GM18861 (cell line): Measurements from ENCODE around the gene LIX1L.

ENCODE experiments used
- ATAC-seq: cut with Tn5 transposase; IDR thresholded peaks from one replicate; pipeline ENCODE4 v1.9.1; 2021; ENCODE audit not compliant: unreplicated experiment

Gene LIX1L

DNA sequence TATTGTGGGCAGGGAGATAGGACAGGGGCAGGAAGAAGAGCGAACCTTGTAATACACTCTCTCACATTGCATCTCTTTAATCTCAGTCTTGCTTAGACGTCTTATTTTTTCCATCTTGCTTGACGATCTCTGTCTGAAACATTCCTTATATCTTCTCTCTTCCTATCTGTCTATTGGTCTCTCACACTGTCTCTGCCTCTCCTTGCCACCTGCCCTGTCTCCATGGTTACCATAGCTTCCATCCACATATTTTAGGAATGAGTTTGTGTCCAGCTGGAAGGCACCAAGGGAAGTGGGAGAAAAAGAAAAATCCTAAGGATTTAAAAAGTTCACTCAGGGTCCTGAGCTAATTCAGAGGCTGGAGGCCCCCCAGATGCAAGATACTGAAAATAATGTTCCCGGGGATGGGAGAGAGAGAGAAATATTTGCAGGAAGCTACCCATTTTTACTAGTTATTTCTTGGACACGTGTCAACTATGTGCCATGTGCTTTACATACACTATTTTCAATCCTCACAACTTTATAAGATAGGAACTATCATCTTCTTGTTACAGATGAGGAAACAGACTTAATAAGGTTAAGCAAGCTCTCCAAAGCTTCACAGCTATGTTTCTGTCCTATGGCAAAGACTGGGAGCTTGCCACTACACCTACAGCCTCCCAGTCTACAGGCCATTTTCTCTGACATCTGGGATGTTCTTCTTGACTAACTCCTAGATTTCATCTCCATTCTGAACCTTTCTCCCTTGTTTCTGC is 5.6 kb upstream of the LIX1L start:
- no peak for ATAC-seq

DNA sequence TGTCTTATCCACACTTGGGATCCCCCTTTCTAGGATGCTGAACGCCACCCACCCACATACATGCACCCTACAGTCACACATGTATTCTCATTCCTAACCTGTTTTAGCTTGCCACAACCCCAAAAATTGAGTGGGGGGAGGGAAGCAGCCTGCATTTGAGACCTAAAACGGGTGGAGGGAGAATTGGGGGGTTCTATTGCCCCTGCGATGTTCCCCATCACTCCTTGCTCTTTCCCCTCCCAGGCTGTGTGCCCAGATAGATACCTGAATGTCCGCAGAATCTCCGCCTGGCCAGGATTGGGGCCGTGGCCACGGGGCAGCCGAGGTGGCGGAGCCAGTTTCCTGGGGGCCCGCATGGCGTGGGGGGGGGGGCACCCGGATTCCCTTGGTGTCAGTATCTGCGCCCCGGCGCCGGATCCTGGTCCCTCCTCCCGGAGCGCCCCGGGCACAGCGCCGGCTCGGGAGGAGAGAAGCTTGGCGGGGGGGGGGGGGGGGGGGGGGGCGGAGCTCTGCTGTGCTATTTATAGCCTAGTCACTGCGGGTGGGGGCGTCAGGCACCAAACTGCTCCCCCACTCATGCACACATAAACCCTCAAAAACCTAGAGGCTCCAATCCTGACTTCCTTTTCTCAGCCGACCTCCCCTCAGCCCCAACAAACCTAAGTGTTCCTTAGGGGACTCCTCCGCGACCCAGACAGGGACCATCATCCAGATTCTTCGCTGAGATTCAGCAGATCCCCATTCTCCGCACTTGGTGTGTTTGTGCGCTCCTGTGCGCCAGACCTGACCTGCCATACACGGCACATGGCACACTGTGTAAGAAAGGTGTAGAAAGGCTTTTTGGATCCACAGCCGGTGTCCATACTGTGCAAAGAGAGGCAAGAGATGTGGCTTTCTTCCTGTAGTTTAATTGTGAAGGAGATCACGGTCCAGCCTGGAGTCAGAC is 4.6 kb upstream of the LIX1L start:
- no peak for ATAC-seq

GRCh38 chr1:145961425-145962156 is 3.8 kb upstream of the LIX1L start:
- no peak for ATAC-seq

GRCh38 chr1:145961109-145961424 is 3.2 kb upstream of the LIX1L start:
- ATAC-seq = no peak

GRCh38 chr1:145960468-145961108 is 2.8 kb upstream of the LIX1L start:
- ATAC-seq = no peak

DNA sequence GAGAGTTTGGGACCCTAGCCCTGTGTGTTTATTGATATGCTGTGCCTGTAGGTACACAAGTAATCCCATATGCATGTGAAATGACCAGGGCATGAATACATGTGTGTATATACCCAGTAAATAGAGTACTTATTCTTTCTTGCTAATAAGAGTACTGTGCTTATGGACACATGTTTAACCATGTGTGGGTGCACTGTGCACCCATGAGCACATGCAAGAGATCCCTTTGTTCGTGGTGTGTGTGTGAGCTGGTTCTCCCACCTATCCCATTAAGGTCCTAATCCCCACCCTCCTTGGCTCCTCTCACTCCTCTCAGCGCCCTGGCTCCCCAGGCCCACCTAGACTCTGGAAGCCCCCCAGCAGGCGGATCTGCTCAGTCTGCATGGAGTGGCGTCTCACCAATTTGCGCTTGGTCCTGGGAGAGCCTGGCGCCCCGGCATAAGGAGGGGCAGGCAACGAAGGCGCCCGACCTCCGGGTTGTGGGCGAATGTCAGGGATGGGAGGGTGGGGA is 2.2 kb upstream of the LIX1L start:
- ATAC-seq = no peak

GRCh38 chr1:145959333-145959732 is 1.5 kb upstream of the LIX1L start:
- ATAC-seq = no peak

DNA sequence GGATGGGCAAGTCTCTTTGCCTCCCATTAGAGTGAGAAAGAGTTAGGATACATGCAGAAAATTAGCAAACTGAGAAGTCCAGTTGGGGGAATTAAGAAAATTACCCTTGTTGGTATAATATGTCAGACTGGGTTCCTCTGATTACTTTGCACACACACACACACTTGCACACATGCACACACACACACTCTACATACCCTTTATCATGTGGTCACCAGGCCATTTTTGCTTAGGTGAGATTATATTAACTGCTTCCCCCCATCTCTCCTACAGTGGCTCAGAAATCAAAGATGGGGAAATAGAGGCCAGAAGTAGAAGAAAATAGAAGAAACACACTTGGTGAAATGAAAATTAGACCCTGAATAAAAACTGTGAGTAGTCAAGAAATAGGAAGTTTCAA is 917 bp upstream of the LIX1L start:
- ATAC-seq = no peak

- no peak for ATAC-seq
Measured at GRCh38 chr1:145956781-145957442, 905 bp downstream of the LIX1L start.

- no peak for ATAC-seq
Measured at GRCh38 chr1:145956361-145956760, 1.5 kb downstream of the LIX1L start.

DNA sequence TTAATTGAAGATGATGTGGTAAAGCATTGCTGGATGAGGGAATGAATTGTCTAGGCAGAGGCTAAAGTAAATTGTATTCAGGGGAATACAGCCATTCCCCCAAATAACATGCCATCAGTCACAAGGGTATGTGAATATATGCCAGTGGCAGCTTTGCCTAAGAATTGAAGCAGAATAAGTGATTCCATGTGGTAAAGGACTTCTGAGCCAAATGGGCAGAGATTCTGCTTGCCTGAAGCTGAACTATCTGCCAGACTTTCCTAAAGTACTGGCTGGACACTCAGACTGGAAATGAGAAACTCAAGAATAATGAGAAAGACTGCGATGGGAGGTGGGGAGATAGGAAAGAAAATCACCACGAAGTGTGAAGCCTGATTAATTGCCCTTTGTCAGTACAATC is 2.4 kb downstream of the LIX1L start:
- ATAC-seq = no peak

- ATAC-seq = no peak
Measured at GRCh38 chr1:145953861-145954260, 4.0 kb downstream of the LIX1L start.

DNA sequence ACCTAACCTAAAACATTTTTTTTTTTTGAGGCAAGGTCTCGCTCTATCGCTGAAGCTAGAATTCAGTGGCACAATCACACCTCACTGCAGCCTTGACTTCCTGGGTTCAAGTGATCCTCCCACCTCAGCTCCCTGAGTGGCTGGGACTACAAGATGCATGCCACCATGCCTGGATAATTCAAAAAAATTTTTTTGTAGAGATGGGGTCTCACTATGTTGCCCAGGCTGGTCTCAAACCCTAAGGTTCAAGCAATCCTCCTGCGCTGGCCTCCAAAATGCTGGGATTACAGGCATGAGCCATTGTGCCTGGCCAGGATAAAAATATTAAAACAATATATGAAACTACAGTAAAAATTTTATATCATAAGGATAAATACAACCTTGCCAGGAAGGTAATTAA is 4.9 kb downstream of the LIX1L start:
- ATAC-seq = no peak

GRCh38 chr1:145951526-145951925 is 6.3 kb downstream of the LIX1L start:
- no peak for ATAC-seq

DNA sequence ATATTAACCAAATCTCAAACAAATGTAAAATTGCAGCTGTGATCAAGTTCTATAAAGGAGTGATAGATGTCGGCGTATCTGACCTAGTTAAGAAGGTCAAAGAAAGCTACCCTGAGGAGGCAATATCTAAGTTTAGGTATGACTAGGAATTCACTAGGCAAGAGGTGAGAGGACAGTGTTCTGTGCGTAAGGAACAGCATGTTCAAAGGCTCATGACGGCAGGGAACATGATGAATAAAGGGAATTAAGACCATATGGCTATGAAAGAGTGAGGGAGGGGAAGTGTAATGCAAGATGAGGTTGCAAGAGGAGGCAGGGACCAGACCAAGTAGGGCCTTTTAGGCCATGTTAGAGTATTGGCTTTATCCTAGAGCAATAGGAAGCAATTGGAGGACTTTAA is 8.6 kb downstream of the LIX1L start:
- no peak for ATAC-seq

DNA sequence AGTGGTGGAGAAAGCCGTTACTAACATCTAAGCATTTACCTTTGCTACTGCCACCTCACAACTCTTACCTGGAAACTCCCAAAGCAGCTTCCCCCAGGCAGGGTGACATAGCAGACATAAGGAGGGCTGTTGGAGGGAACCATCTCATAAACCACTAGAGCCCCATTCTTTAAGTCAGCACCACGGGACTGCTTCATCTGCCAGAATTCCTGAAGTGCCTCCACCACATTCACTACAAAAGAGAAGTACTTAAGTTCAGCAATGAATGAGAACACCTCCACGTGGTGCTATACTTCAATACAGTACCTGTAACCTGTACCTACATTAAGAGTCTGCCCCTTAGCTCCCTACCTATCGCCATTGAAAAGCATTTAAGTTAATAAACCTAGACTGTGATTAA is 10.3 kb downstream of the LIX1L start:
- no peak for ATAC-seq

- ATAC-seq = no peak
Measured at GRCh38 chr1:145946477-145946986, 11.3 kb downstream of the LIX1L start.

GRCh38 chr1:145944532-145944931 is 13.3 kb downstream of the LIX1L start:
- ATAC-seq = no peak

DNA sequence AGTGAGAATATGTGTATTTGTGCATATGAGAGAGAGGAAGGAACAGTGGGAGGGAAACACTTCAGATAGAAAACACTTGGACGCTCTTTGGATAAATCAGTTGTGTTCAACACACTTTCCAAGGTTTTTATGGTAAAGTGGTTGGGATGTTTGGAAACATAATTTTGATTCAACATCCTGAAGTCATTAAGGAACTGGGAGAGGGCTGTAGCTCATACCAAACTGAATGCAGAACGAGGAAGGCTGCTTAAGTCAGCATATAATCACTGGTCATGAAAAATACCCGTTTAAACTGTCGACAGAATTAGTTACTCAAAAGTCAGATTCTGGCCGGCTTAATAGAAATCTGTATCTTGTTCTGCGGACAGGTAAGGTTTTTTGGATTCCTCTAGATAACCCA is 14.9 kb downstream of the LIX1L start:
- ATAC-seq = no peak

DNA sequence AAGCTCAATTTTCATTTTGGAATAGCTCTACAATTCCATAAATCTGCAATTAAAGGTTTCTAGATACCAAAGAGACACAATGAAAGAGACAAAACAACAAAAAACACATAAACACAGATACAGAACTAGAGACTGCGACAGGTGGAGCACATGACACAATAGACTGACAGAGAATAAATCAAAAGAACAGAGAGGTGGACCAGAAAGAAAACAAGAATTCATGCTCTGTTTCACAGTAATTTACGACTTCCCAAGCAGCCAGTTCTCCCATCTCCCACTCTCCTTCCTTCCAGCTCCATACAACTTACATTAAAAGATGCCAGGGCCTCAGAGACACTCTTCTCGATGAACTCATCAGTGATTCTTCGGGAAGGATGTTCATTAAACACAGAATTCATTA is 15.4 kb downstream of the LIX1L start:
- no peak for ATAC-seq
